Measurements from ENCODE around the gene C17orf107.

C17orf107 gene

GRCh38 chr17:4872786-4873185, 26.6 kb upstream of the C17orf107 start:
- DNase-seq (ENCODE audit: low spot score) = no peak

GRCh38 chr17:4877089-4877488, 22.2 kb upstream of the C17orf107 start:
- no peak for DNase-seq (ENCODE audit: low spot score)

- no peak for DNase-seq (ENCODE audit: low spot score)
Observed at GRCh38 chr17:4879601-4880000, 19.7 kb upstream of the C17orf107 start.

- no peak for DNase-seq (ENCODE audit: low spot score)
Observed at GRCh38 chr17:4880857-4881256, 18.5 kb upstream of the C17orf107 start.

GRCh38 chr17:4881761-4882555, 17.4 kb upstream of the C17orf107 start:
- DNase-seq (ENCODE audit: low spot score) = no peak

- no peak for DNase-seq (ENCODE audit: low spot score)
Observed at GRCh38 chr17:4884489-4884888, 14.8 kb upstream of the C17orf107 start.

GRCh38 chr17:4886830-4887229, 12.5 kb upstream of the C17orf107 start:
- no peak for DNase-seq (ENCODE audit: low spot score)

- no peak for DNase-seq (ENCODE audit: low spot score)
Observed at GRCh38 chr17:4887581-4887980, 11.8 kb upstream of the C17orf107 start.

- DNase-seq (ENCODE audit: low spot score) = no peak
Observed at GRCh38 chr17:4891411-4892410, 7.6 kb upstream of the C17orf107 start.

GRCh38 chr17:4892499-4893221, 6.7 kb upstream of the C17orf107 start:
- no peak for DNase-seq (ENCODE audit: low spot score)

- no peak for DNase-seq (ENCODE audit: low spot score)
Observed at GRCh38 chr17:4893272-4893671, 6.1 kb upstream of the C17orf107 start.

GRCh38 chr17:4893721-4894560, 5.4 kb upstream of the C17orf107 start:
- DNase-seq (ENCODE audit: low spot score) = no peak

- DNase-seq (ENCODE audit: low spot score) = no peak
Observed at GRCh38 chr17:4895121-4895520, 4.2 kb upstream of the C17orf107 start.

- no peak for DNase-seq (ENCODE audit: low spot score)
Observed at GRCh38 chr17:4895657-4896331, 3.5 kb upstream of the C17orf107 start.

GRCh38 chr17:4896332-4897197, 2.8 kb upstream of the C17orf107 start:
- no peak for DNase-seq (ENCODE audit: low spot score)

GRCh38 chr17:4897198-4897687, 2.1 kb upstream of the C17orf107 start:
- DNase-seq (ENCODE audit: low spot score) = no peak

GRCh38 chr17:4897785-4898184, 1.6 kb upstream of the C17orf107 start:
- DNase-seq (ENCODE audit: low spot score) = no peak

- no peak for DNase-seq (ENCODE audit: low spot score)
Observed at GRCh38 chr17:4898351-4898750, 985 bp upstream of the C17orf107 start.

- DNase-seq (ENCODE audit: low spot score) = no peak
Observed at GRCh38 chr17:4898927-4899326, 409 bp upstream of the C17orf107 start.

All from left forelimb (tissue), 1 donor.